ENCODE results near the gene SH3GL2. TPM values are rescaled to one million over a fixed set of nuclear protein-coding genes. Genes with fewer than 3 reads are reported as not detected.

SH3GL2 gene
- total RNA-seq, 2 donors from 2014 or later: 0.78 to 1.3 TPM

GRCh38 chr9:17789316-17789715 lies 210.4 kb downstream of the SH3GL2 start:
- no peaks in the 10 kb centered on the region for H3K36me3 ChIP-seq (replicated peaks in 1 of 2; ENCODE audit: insufficient read depth in 1 of 2, low read depth in 2 of 2)
- H3K4me3 ChIP-seq: no peak overlapping the region
- 78 to 80% methylated on average over 6 of the region's 6 CpGs for WGBS, 2 donors
- DNase-seq: no peak
- no peak overlapping the region for H3K27ac ChIP-seq
- no peaks in the 10 kb centered on the region for H3K9me3 ChIP-seq
- TF ChIP-seq CTCF (IDR thresholded peaks at IDR 0.05) (no peak), POLR2A (IDR thresholded peaks at IDR 0.05) (no peak)
- intact Hi-C loops (cut with DNase I): no loop called here
- no peaks in the 10 kb centered on the region for H3K4me1 ChIP-seq
- no peak for ATAC-seq
- H3K27me3 ChIP-seq: no peaks in the 10 kb centered on the region

- no peaks in the 10 kb centered on the region for H3K9me3 ChIP-seq
- H3K36me3 ChIP-seq (replicated peaks in 1 of 2; ENCODE audit: insufficient read depth in 1 of 2, low read depth in 2 of 2): no peaks in the 10 kb centered on the region
- H3K4me1 ChIP-seq: no peaks in the 10 kb centered on the region
- intact Hi-C loops (cut with DNase I): no loop called here
- WGBS, 2 donors: 55 to 57% methylated on average over 14 of the region's 14 CpGs
- TF ChIP-seq POLR2A (IDR thresholded peaks at IDR 0.05) (no peak), CTCF (IDR thresholded peaks at IDR 0.05) (peak in 5 of 7 experiments; percentile 15 to 36 (median 29))
- peak; percentile 40 for ATAC-seq
- H3K27me3 ChIP-seq: no peaks in the 10 kb centered on the region
- no peak overlapping the region for H3K27ac ChIP-seq
- DNase-seq: peak; percentile 16 to 40 (median 18)
- no peak overlapping the region for H3K4me3 ChIP-seq
Measured at GRCh38 chr9:17793713-17794622, 215.1 kb downstream of the SH3GL2 start.

GRCh38 chr9:17795744-17796143 lies 216.9 kb downstream of the SH3GL2 start:
- Histone ChIP-seq H3K4me1 (no peaks in the 10 kb centered on the region), H3K27ac (no peak overlapping the region), H3K4me3 (no peak overlapping the region), H3K36me3 (replicated peaks in 1 of 2; ENCODE audit: insufficient read depth in 1 of 2, low read depth in 2 of 2) (no peaks in the 10 kb centered on the region), H3K9me3 (no peaks in the 10 kb centered on the region), H3K27me3 (no peaks in the 10 kb centered on the region)
- ATAC-seq: no peak
- WGBS, 2 donors: 66 to 74% methylated on average over 6 of the region's 6 CpGs
- no peak for TF ChIP-seq CTCF (IDR thresholded peaks at IDR 0.05)
- TF ChIP-seq POLR2A (IDR thresholded peaks at IDR 0.05): no peak
- intact Hi-C loops (cut with DNase I): no loop called here
- no peak for DNase-seq

- ATAC-seq: no peak
- Histone ChIP-seq H3K27ac (no peak overlapping the region), H3K4me3 (no peak overlapping the region), H3K36me3 (replicated peaks in 1 of 2; ENCODE audit: insufficient read depth in 1 of 2, low read depth in 2 of 2) (no peaks in the 10 kb centered on the region), H3K4me1 (no peaks in the 10 kb centered on the region), H3K9me3 (no peaks in the 10 kb centered on the region), H3K27me3 (no peaks in the 10 kb centered on the region)
- no peak for DNase-seq
- intact Hi-C loops (cut with DNase I): no loop called here
- 67 to 74% methylated on average over 2 of the region's 2 CpGs for WGBS, 2 donors
- TF ChIP-seq CTCF (IDR thresholded peaks at IDR 0.05) (no peak), POLR2A (IDR thresholded peaks at IDR 0.05) (no peak)
Measured at GRCh38 chr9:17799369-17799768, 220.5 kb downstream of the SH3GL2 start.

GRCh38 chr9:17800418-17800817 lies 221.6 kb downstream of the SH3GL2 start:
- Histone ChIP-seq H3K9me3 (no peaks in the 10 kb centered on the region), H3K36me3 (replicated peaks in 1 of 2; ENCODE audit: insufficient read depth in 1 of 2, low read depth in 2 of 2) (no peaks in the 10 kb centered on the region), H3K4me1 (no peaks in the 10 kb centered on the region), H3K27me3 (no peaks in the 10 kb centered on the region), H3K4me3 (no peak overlapping the region), H3K27ac (no peak overlapping the region)
- TF ChIP-seq CTCF (IDR thresholded peaks at IDR 0.05) (no peak), POLR2A (IDR thresholded peaks at IDR 0.05) (no peak)
- no peak for ATAC-seq
- DNase-seq: no peak
- 24 to 43% methylated on average over 2 of the region's 2 CpGs for WGBS, 2 donors
- intact Hi-C loops (cut with DNase I): no loop called here
